SK-N-MC (cell line): ENCODE results near the gene NDUFA1.

Experiments used
- EZH2 ChIP-seq: fragments of 200-600 bp; sonication (generic); IDR thresholded peaks from one replicate; pipeline ENCODE4 v1.6.1; 2017; ENCODE audit warnings: antibody characterized with exemption
- POLR2AphosphoS5 ChIP-seq: IDR thresholded peaks from 2 replicates; pipeline ENCODE4 v1.6.1; 2012; ENCODE audit warnings: mild to moderate bottlenecking, low read depth, low read length, borderline replicate concordance

GRCh38 chrX:119880076-119880475 is 8.4 kb downstream of the NDUFA1 start:
- TF ChIP-seq EZH2 = no peak
- TF ChIP-seq POLR2AphosphoS5 = no peak
